Measurements from ENCODE around the gene BCAS3. TPM values are rescaled to one million over a fixed set of nuclear protein-coding genes. Genes with fewer than 3 reads are reported as not detected.

The BCAS3 gene
- total RNA-seq, 1 experiment from 2014 or later, result 26.3 TPM

- Histone ChIP-seq H3K36me3 (ENCODE audit: control insufficient read depth in 1 of 2, insufficient read depth in 2 of 2, low read length in 2 of 2) (no peaks in the 10 kb centered on the region), H4K20me1 (ENCODE audit: insufficient read depth) (no peaks in the 10 kb centered on the region), H3K79me2 (ENCODE audit: insufficient read depth, low read length) (no peaks in the 10 kb centered on the region), H2AFZ (ENCODE audit: low read depth, low read length, poor library complexity, severe bottlenecking) (no peak overlapping the region), H3K9ac (ENCODE audit: low read length) (no peak overlapping the region), H3K27me3 (ENCODE audit: insufficient read depth, low read length) (no peaks in the 10 kb centered on the region), H3K9me2 (ENCODE audit: insufficient read depth) (no peaks in the 10 kb centered on the region), H3K9me3 (ENCODE audit: control insufficient read depth in 1 of 2, insufficient read depth in 1 of 2, low read depth in 1 of 2, low read length in 2 of 2) (no peaks in the 10 kb centered on the region), H3K27ac (ENCODE audit: low read depth, low read length) (no peak overlapping the region), H3K4me2 (ENCODE audit: low read length) (no peak overlapping the region), H3K4me1 (ENCODE audit: control insufficient read depth in 1 of 2, insufficient read depth in 2 of 2, low read length in 2 of 2) (peaks cover 11 to 17% of the 10 kb centered on the region in 2 experiments), H3K4me3 (replicated peaks in 1 of 2; ENCODE audit: low read depth in 1 of 2, low read length in 2 of 2) (no peak overlapping the region)
- ATAC-seq (no peak), DNase-seq (ENCODE audit: low read depth, low spot score) (no peak)
- CTCF ChIA-PET, result no interaction called here
- POLR2A ChIA-PET, result no interaction called here
- intact Hi-C loops (cut with micrococcal nuclease), result no loop called here
- no TSS peak for BruUV-seq (replicated peaks)
- RAD21 ChIA-PET (ENCODE audit: low non-redundant PET in 1 of 2, low total read pairs in 2 of 2, uncharacterized antibody in 2 of 2, unreplicated experiment in 2 of 2), result no interaction called here
- TF ChIP-seq EZH2 (IDR thresholded peaks at IDR 0.05) (no peak), POLR2AphosphoS5 (IDR thresholded peaks at IDR 0.05; ENCODE audit: low read depth, low read length) (no peak), TCF7L2 (IDR thresholded peaks at IDR 0.05; ENCODE audit: borderline replicate concordance, extremely low read depth, insufficient read depth, insufficient read length) (no peak), POLR2A (IDR thresholded peaks at IDR 0.05; ENCODE audit: borderline replicate concordance, extremely low read depth, insufficient read depth, insufficient read length) (no peak), YY1 (IDR thresholded peaks at IDR 0.05; ENCODE audit: extremely low read depth, insufficient replicate concordance, low read depth, low read length) (no peak), SP1 (IDR thresholded peaks at IDR 0.05; ENCODE audit: low read depth) (no peak)
- TF ChIP-seq, protein P1, sequence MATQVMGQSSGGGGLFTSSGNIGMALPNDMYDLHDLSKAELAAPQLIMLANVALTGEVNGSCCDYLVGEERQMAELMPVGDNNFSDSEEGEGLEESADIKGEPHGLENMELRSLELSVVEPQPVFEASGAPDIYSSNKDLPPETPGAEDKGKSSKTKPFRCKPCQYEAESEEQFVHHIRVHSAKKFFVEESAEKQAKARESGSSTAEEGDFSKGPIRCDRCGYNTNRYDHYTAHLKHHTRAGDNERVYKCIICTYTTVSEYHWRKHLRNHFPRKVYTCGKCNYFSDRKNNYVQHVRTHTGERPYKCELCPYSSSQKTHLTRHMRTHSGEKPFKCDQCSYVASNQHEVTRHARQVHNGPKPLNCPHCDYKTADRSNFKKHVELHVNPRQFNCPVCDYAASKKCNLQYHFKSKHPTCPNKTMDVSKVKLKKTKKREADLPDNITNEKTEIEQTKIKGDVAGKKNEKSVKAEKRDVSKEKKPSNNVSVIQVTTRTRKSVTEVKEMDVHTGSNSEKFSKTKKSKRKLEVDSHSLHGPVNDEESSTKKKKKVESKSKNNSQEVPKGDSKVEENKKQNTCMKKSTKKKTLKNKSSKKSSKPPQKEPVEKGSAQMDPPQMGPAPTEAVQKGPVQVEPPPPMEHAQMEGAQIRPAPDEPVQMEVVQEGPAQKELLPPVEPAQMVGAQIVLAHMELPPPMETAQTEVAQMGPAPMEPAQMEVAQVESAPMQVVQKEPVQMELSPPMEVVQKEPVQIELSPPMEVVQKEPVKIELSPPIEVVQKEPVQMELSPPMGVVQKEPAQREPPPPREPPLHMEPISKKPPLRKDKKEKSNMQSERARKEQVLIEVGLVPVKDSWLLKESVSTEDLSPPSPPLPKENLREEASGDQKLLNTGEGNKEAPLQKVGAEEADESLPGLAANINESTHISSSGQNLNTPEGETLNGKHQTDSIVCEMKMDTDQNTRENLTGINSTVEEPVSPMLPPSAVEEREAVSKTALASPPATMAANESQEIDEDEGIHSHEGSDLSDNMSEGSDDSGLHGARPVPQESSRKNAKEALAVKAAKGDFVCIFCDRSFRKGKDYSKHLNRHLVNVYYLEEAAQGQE (IDR thresholded peaks at IDR 0.05; ENCODE audit: low read depth), result no peak
Measured at GRCh38 chr17:60748204-60748603, 70.6 kb downstream of the BCAS3 start.

Measured in HCT116 (cell line).